ENCODE results near the gene LRRC9.

GRCh38 chr14:59944909-59945308 lies 25.0 kb downstream of the LRRC9 start:
- TF ChIP-seq GATA2 (IDR thresholded peaks at IDR 0.05; ENCODE audit: low read depth, low read length) (no peak), GATA3 (IDR thresholded peaks at IDR 0.05; ENCODE audit: low read depth, low read length) (no peak)

Measured in SH-SY5Y (cell line).